NCI-H345 (cell line): Measurements from ENCODE around the gene GMEB1.
"Not testable (repeated sequence)": the region's sequence is repeated elsewhere in the genome, so short reads cannot be mapped to it uniquely, and the experiment has no call there.

Source experiments
- DNase-seq: peaks from one replicate; lab custom pipeline; 2025; lab: John Stamatoyannopoulos, UW

GMEB1 gene, protein sequence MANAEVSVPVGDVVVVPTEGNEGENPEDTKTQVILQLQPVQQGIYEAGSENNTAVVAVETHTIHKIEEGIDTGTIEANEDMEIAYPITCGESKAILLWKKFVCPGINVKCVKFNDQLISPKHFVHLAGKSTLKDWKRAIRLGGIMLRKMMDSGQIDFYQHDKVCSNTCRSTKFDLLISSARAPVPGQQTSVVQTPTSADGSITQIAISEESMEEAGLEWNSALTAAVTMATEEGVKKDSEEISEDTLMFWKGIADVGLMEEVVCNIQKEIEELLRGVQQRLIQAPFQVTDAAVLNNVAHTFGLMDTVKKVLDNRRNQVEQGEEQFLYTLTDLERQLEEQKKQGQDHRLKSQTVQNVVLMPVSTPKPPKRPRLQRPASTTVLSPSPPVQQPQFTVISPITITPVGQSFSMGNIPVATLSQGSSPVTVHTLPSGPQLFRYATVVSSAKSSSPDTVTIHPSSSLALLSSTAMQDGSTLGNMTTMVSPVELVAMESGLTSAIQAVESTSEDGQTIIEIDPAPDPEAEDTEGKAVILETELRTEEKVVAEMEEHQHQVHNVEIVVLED

DNA sequence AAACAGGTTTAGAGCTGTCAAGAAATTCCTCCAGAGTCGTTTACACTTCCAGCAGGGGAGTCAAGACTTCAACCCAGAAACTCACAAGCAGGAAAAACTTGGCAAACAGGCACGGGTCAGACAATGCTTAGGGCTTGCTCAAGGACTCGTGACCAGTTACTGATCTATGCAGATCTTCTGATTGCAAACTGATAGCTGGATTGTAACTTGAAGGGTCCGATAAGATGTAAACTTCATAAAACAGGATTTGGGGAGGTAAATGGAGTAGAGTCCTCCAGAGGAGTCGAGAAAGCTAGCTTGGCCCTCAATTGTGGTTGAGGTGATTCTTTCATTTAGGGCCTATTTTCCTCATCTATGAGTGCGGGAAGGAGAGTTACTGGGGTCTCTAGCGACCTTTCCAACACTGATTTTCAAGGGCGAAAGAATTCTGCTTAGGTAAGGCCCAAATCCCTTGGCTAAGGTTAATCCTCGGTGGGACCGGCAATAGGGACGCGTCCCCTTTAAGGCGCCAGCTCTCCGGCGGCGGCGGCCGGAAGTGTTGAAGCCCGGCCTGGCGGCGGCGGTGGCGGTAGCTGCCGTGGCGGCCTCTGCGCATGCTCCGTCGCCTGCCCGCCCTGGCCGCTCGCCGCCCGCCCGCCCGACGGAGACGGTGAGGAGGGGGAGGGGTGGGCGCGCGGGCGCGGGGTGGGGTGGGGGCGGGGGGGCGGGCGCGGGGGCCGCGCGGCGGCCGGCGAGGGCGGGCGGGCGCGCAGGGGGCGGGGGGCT, at the start of gene GMEB1:
GMEB1 (plus strand) TSS at position 594 of the 765 bp plus-strand sequence. CDS start 14,829 bp downstream, outside the sequence.
- DNase-seq: peak; percentile 91

DNA sequence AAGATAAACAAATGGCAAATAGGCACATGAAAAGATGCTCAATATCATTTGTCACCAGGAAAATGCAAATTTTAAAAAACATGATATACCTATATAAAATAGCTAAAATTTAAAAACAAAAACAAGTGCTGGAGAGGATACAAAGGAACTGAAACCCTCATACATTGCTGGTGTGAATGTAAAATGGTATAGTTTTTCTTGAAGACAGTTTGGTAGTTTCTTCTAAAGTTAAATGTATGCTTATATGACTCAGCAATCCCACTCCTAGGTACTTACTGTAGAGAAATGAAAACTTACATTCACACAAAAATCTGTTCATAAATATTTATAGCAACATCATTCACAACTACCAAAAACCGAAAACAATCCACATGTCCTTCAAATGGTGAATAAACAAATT, 36.9 kb upstream of the GMEB1 start:
- no peak for DNase-seq

DNA sequence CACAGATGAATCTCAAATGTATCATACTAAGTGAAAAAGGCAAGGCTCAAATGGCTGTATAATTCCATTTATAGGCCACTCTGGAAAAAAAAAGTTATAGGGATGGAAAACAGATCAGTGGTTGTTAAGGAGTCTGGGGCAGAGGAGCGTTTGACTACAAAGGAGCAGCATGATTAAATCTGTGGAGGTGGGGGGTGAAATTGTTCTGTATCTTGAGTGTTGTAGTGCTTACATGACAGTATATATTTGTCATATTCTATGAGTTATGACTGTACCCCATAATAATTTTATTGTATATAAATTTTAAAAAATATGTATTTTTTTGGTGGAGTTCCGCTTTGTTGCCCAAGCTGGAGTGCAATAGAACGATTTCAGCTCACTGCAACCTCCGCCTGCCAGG, 36.0 kb upstream of the GMEB1 start:
- DNase-seq: no peak

DNA sequence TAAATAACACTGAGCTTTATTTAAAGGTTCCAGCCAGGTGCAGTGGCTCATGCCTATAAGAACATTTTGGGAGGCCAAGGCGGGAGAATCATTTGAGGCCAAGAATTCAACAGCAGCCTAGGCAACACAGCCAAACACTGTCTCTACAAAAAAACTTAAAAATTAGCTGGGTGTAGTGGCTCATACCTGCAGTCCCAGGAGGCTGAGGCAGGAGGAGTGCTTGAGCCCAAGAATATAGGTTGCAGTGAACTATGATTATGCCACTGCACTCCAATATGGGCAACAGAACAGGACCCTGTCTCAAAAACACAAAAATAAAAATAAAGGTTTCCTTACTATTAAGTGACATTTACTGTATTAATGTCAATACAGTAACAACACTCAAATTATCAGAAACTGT, 27.8 kb upstream of the GMEB1 start:
- no peak for DNase-seq

DNA sequence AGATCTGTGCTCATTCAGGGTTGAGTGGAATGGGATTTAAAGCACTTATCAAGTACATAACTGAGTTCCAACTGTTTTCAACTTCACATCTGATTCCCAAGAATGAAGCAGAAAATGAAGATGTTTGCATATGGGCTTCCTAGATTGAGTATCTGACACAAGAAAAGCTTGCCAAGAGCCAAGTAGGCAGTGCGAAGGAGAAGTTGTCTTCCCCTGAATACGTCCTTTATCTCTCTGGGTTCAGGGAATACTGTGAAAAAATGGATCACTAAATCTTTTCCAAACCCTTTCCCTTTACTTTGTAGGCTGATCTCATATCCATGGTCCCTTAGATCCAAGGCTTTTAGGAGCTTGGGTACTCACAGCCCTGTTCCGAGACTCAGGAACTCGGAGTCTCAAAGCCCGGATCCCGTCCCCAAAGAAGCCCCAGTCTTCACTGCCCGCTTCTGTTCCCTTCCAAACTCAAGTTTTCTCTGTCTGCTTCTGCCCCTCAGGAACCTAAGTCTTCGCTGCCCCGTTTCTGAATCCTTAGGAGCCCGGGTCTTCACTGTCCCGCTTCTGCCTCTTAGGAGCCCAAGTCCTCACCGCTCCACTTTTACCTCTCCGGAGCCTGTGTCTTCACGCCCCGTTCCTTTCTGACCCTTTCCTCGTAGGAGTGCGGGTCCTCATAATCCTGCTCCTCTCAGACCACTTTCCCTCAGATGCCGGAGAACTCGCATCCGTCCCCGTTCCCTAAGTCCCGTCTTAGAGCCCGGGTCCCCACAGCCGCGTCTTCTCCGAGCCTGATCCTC, 26.3 kb upstream of the GMEB1 start:
- DNase-seq: peak; percentile 48

DNA sequence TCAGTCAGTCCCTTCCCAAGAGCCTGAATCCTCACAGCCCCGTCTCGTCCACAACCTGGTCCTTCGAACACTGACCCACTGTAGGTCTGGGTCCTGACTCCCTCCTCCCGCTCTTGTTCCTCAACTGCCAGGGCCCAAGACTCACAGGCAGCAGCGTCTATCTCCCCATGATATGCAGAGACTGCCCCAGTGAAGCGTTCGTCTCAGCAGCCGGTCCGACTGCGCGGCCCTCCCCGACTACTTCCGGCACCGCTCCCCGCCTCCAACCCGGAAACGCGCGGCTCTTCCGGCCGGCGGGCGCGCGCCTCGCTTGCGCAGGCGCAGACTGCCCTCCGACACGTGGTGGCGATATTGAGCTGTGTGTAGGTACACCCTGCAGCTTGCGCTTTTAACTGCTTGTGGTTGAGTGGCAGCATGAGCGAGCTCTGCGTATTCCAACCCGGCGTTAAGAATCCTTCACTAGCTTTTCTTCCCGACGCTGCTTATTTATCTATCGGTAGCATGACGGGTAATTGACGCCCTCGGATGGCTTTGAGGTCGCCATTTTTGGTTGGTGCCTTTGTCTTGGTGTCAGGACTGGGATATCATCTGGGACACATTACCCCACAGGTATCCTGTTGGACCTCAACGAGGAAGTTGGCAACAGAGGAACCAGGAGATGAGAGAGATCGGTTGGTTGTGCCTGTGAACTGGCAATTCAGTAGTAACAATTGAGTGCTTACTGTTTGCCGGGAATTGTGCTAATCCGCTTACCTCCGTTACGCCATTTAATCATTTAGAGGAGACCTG, 25.5 kb upstream of the GMEB1 start, which contains the start of gene TAF12:
TAF12 (minus strand) TSS at position 221 of the 789 bp plus-strand sequence. CDS start 20,986 bp downstream, outside the sequence.
- DNase-seq: peak; percentile 96

DNA sequence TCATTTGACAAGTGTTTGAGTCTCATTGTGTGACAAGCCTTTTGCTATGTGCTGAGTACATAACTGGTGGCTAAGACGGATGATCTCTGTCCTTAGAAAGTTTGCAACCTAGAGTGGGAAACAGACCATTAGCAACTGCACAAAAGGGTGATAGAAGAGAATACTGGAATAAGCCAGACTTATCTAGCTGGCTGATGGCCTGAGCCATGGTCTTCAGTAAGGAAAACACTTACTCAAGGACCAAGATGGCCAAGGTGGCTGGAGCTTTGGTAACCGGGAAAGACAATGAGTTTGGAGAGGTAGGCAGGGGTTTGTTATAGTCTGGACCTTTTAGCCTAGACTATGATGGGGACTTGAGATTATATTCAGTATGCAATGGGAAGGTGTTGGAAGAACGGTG, 24.1 kb upstream of the GMEB1 start:
- DNase-seq: no peak

DNA sequence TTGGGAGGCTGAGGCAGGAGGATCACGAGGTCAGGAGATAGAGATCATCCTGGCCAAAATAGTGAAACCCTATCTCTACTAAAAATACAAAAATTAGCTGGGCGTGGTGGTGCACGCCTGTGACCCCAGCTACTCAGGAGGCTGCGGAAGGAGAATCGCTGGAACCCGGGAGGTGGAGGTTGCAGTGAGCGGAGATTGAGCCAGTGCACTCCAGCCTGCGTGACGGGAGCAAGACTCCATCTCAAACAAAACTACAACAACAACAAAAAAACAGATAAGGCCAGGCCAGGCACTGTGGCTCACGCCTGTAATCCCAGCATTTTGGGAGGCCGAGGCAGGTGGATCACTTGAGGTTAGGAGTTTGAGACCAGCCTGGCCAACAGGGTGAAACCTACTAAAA, 23.2 kb upstream of the GMEB1 start:
- not testable (repeated sequence) for DNase-seq

DNA sequence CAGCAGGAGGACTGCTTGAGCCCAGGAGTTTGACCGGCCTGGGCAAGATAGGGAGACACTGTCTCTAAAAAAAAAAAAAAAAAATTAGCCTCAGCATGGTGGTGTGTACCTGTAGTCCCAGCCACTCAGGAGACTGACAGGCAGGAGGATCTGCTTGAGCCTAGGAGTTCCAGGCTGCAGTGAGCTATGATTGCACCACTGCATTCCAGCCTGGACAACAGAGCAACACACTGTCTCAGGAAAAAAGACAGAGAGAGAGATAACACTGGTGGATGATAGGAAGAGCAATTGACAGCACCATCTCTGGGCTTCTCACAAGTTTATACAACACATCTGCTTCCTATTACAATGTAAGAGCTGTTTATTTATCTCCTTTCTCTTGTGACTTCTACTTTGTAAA, 22.5 kb upstream of the GMEB1 start:
- no peak for DNase-seq

DNA sequence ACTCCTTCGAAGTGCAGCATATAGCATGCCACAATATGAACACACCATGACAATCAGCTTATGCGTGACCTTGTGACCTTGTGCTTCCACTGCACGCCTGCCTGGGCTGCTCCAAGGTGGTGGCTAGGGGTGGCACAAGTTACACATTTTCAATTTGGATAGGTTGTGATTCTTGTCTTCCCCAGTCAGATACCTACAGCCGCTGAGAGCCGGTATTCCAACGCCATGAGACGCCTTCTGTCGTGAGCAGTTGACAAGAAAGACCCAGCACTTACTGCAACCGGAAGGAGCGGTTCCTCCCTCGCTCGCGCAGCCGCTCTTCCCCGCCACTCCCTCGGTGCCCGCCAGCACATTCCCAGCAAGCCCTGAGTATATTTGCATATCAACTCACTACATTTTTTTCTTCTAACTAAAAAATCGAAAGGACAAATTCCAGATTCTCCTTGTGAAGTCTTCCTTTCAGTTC, 20.5 kb upstream of the GMEB1 start:
- DNase-seq: peak; percentile 92

DNA sequence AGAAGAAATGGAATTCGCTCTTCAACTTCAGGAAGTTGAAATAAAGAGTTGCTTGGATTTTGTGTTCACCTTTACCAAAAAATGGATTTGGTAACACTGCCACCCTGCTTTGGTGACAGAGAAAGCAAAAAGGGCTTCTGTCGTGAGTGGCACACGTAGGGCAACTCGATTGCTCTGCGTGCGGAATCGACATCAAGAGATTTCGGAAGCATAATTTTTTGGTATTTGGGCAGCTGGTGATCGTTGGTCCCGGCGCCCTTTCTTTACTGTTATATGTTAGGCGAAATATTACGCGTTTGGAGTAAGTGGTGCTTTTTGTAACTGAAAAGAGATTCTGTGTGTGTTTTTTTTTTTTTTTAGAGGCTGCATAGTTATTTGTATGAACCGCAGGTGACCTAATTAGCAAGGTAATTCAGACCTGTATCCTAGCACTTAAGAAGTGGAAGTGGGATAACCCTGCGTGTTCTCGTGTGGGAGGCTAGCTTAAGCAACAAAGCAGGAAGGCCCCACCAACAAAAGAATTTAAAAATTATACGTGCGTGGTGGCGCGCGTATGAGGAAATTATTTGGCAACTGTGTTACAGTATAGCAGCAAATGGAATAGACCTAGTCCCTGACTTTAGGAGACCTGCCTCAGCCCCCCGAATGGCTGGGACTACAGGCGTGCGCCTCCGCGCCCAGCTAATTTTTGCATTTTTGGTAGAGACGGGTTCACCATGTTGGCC, 19.9 kb upstream of the GMEB1 start, which contains the start of gene RNU11:
RNU11 (plus strand) TSS at position 127 of the 725 bp plus-strand sequence.
- peak; percentile 94 for DNase-seq

DNA sequence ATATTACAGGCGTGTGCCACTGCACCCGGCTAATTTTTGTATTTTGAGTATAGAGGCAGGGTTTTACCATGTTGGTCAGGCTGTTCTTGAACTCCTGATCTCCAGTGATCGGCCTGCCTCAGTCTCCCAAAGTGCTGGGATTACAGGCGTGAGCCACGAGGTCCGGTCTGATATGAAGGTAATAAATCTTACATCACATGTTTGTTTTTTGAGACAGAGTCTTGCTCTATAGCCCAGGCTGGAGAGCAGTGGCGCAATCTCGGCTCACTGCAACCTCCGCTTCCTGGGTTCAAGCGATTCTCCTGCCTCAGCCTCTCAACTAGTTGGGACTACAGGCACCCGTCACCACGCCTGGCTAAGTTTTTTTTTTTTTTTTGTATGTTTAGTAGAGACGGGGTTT, 15.5 kb upstream of the GMEB1 start:
- DNase-seq: not testable (repeated sequence)

DNA sequence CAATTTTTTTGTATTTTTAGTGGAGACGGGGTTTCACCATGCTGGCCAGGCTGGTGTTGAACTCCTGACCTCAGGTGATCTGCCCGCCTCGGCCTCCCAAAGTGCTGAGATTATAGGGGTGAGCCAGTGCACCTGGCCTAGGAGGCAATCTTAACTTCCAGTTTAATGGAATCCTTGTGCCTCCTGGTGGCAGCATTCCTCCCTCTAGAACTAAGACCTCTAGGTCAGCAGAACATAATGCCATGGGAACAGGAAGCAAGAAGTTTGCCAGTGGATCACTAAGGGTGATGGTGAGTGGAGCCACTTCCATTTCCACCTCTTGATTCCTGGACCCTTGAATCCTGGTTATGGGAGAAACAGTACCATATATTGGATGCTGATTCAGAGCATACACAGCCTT, 14.7 kb upstream of the GMEB1 start:
- not testable (repeated sequence) for DNase-seq

DNA sequence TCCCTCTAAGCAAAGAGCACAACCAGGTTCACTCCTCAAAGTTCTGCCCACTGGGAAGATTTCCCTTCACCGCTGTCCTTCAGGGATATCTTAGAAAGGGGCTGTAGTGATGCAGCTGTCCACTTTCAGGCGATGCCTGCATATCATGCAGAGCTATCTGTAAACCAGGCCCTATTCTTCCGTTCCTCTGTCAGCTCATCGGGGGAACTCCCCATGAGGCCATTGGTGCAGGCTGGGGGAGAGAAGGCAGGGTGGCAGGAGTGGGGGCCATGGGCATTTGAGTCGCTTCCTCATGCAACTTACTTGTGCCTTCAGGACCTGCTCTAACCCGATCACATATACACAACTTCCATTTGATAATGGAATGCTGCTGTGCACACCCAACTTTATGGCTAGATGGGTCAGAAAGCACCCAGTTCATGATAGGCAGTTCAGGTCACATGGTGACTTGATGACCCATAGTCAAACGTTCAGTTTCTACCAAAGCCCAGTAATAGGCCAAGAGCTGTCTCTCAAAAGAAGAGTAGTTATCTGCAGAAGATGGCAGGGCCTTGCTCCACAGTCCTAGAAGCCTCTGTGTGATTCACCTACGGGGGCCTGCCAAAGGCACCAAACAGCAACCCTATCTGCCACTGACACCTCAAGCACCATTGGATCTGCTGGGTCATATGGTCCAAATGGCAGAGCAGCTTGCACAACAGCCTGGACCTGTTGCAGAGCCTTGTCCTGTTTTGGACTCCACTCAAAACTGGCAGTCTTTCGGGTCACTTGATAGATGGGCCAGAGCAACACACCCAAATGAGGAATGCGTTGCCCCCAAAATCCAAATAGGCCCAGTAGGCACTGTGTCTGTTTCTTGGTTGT, 12.9 kb upstream of the GMEB1 start:
- DNase-seq: not testable (repeated sequence)

DNA sequence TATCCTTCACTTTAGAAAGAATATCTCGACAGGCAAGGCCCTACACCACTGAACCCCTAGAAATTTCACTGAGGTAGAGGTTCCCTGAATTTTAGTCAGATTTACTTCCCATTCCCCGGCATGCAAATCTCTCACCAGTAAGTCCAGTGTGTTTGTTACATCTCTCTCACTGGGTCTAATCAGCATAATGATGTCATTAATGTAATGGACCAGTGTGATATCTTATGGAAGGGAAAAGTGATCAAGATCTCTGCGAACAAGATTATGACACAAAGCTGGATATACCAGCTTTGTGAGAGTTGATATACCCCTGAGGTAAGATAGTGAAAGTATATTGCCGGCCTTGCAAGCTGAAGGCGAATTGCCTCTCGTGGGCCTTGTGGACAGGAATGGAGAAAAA, 12.2 kb upstream of the GMEB1 start:
- DNase-seq: no peak

DNA sequence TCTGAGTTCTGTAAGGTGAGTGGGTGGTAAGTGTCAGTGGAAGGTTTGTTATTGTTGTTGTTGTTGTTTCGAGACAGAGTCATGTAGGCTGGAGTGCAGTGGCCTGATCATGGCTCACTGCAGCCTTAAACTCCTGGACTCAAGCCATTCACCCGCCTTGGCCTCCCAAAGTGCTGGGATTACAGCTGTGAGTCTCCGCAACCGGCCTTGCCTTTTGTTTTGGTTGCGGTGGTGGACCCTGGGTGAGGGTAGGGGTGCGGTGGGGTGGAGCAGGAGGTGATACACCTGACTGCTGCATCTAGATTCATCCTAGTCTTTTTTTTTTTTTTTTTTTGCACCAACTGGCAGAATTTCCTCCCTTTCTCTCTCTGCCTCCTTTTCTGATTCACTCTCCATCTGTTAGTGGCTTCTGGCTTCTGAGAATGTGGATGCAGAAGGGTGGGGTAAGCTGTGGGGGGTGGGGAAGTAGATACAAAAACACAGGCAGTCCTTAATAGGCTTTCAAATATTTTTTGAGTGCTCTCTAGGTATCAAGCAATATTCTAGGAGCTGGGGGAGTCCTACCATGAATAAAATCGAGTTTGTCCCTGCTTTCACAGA, 4.6 kb upstream of the GMEB1 start:
- no peak for DNase-seq

DNA sequence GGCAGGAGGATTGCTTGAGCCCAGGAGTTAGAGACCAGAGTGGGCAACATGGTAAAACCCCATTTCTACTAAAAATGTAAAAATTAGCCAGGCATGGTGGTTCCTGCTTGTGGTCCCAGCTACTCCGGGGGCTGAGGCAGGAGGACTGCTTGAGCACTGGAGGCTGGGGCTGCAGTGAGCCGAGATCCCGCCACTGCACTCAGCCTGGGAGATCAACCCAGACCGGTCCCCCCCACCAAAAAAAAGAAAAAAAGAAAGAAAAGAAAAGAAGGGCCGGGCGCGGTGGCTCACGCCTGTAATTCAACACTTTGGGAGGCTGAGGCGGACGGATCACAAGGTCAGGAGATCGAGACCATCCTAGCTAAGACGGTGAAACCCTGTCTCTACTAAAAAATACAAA, 1.8 kb upstream of the GMEB1 start:
- no peak for DNase-seq

DNA sequence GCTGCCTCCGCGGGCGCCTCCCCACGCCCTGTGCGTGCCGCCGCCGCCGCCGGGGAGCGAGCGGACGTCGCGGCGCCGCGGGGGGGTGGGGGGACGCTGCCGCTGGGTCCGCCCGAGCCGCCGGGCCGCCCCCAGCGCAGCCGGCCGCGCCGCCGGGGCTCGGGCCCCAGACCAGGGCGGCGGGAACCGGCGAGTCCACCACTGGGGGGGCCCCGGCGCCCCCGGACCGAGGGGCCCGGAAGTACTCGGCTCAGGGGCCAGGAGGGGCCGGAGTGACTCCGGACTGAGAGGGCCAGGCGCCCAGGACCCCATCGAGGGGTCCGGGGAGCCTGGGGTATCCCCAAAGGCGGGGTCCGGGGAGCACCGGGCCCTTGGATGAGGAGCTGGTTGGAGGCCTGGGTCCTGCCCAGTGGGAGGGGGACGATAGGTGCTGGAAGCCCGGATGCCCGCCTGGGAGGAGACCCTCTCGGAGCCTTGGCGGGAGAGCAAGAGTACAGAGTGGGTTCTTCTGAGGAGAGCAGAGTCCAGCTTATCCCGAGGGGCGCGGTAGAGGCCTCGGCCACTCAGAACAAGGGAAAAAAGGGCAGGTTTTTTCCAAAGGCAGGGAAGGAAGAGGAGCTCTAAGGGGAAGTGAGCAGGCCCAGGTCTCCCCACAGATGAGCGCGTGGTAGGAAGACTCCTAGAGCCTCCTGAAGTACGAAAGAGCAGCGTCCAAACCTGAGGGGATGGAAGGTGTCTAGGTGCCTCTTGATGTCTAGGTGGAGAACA, 556 bp downstream of the GMEB1 start:
- DNase-seq: peak; percentile 89
